Measurements from ENCODE around the gene STIMATE. TPM values are rescaled to one million over a fixed set of nuclear protein-coding genes. Genes with fewer than 3 reads are reported as not detected.

Gene STIMATE
- total and polyA plus RNA-seq, 9 of the 15 experiments (the other 6 are each of a cell fraction or from before 2014, with no cell fraction given) = 0.14 to 7.7 (median 4.9) TPM

- TF ChIP-seq MBD2 (IDR thresholded peaks at IDR 0.05; ENCODE audit: borderline replicate concordance, low read depth) (peak; percentile 33; the same call in 1 of the 2 replicates), TEAD1 (CRISPR knock-in tag; IDR thresholded peaks at IDR 0.05) (0 out of 4 replicates have a peak, but pooled peaks of 1 of the 2 experiments have one; percentile 50), ZNF23 (CRISPR knock-in tag; IDR thresholded peaks at IDR 0.05) (no peak), ARID3A (IDR thresholded peaks at IDR 0.05; ENCODE audit: borderline replicate concordance, low read depth, low read length) (peak; percentile 82; the same call in 1 of the 2 replicates), POLR2AphosphoS5 (IDR thresholded peaks at IDR 0.05; ENCODE audit: control insufficient read depth, insufficient read depth, low read depth, low read length) (peak; percentile 97), ZNF212 (CRISPR knock-in tag; IDR thresholded peaks at IDR 0.05) (no peak), SMAD4 (CRISPR knock-in tag; conservative IDR thresholded peaks at IDR 0.05) (peak; percentile 97), MEIS2 (IDR thresholded peaks at IDR 0.05; ENCODE audit: partially characterized antibody) (peak; percentile 39), RBM14 (IDR thresholded peaks at IDR 0.05; ENCODE audit: borderline replicate concordance, insufficient read depth, low read depth, low read length) (no peak), NONO (IDR thresholded peaks at IDR 0.05; ENCODE audit: low read depth in 2 of 2, low read length in 1 of 2) (no peak), GTF2F1 (IDR thresholded peaks at IDR 0.05; ENCODE audit: low read depth, low read length) (no peak), BCOR (IDR thresholded peaks at IDR 0.05) (peak; percentile 74), NBN (IDR thresholded peaks at IDR 0.05; ENCODE audit: low read depth) (peak; percentile 58; the same call in 1 of the 2 replicates), ARNT (IDR thresholded peaks at IDR 0.05) (peak; percentile 36 to 80; a peak in 2 of 4 replicates), MYNN (IDR thresholded peaks at IDR 0.05) (peak; percentile 78), MYNN (CRISPR knock-in tag; IDR thresholded peaks at IDR 0.05) (no peak), UBTF (IDR thresholded peaks at IDR 0.05; ENCODE audit: borderline replicate concordance in 1 of 2, low read depth in 2 of 2, low read length in 2 of 2) (peak in 1 of 2 experiments; percentile 53; a peak in 1 of 4 replicates), FUS (optimal IDR thresholded peaks at IDR 0.05; ENCODE audit: low read depth, low read length) (no peak)
Observed at GRCh38 chr3:52912885-52913731, 15.8 kb upstream of the STIMATE start (continued).

All from K562 (cell line).